WTC11 (cell line): Measurements from ENCODE around the gene ADD1. TPM values are rescaled to one million over a fixed set of nuclear protein-coding genes. Genes with fewer than 3 reads are reported as not detected.

Experiments
- ATAC-seq: fragments of 200-7000 bp; cut with Tn5 transposase; 2 replicates; pipeline ENCODE4 v1.10.0; 2021; ENCODE audit warnings: mild to moderate bottlenecking, moderate library complexity
- CTCF ChIA-PET: fragments of 300-600 bp; sonication (Branson Sonifier 250); formaldehyde crosslinking; loops from one replicate; lab custom pipeline; 2021; ENCODE audit warnings: antibody characterized with exemption; lab: Charles Lee
- POLR2A ChIA-PET: fragments of 350-600 bp; sonication (Branson Sonifier 250); formaldehyde crosslinking; loops from one replicate; lab custom pipeline; 2021; ENCODE audit warnings: antibody characterized with exemption; lab: Charles Lee
- DNase-seq: peaks from one replicate; pipeline ENCODE4 v3.0.0; 2021; ENCODE audit warnings: low spot score
- H3K27ac Mint-ChIP-seq: 2 replicates; pipeline ENCODE4 v1.8.0; 2021; ENCODE audit warnings: mixed read lengths
- H3K27me3 Mint-ChIP-seq: 2 replicates; pipeline ENCODE4 v1.8.0; 2021; ENCODE audit warnings: low read depth, mild to moderate bottlenecking, moderate library complexity, mixed read lengths
- H3K36me3 Mint-ChIP-seq: 2 replicates; pipeline ENCODE4 v1.8.0; 2021; ENCODE audit warnings: mixed read lengths
- H3K4me1 Mint-ChIP-seq: 2 replicates; pipeline ENCODE4 v1.8.0; 2022; ENCODE audit warnings: mixed read lengths
- H3K4me3 Mint-ChIP-seq: 2 replicates; pipeline ENCODE4 v1.8.0; 2021; ENCODE audit warnings: mild to moderate bottlenecking, moderate library complexity, mixed read lengths
- H3K9me3 Mint-ChIP-seq: 2 replicates; pipeline ENCODE4 v1.8.0; 2021; ENCODE audit warnings: mixed read lengths
- CBFB ChIP-seq: sonication (generic); formaldehyde crosslinking; IDR thresholded peaks from 2 replicates; pipeline ENCODE4 v1.8.1; 2022; ENCODE audit warnings: mild to moderate bottlenecking, low read depth, missing genetic modification reagents
- CREB1 ChIP-seq: sonication (generic); formaldehyde crosslinking; IDR thresholded peaks from 2 replicates; pipeline ENCODE4 v1.8.0; 2023; ENCODE audit warnings: mild to moderate bottlenecking, missing genetic modification reagents
- CREM ChIP-seq: sonication (generic); formaldehyde crosslinking; IDR thresholded peaks from 2 replicates; pipeline ENCODE4 v1.8.1; 2022; ENCODE audit warnings: mild to moderate bottlenecking, missing genetic modification reagents, moderate library complexity
- EMX1 ChIP-seq: fragments of 250-450 bp; sonication (Bioruptor Pico); IDR thresholded peaks from 2 replicates; pipeline ENCODE4 v1.8.0; 2021; ENCODE audit warnings: mild to moderate bottlenecking
- GABPB1 ChIP-seq: sonication (generic); formaldehyde crosslinking; IDR thresholded peaks from 2 replicates; pipeline ENCODE4 v1.8.1; 2023; ENCODE audit warnings: mild to moderate bottlenecking, missing genetic modification reagents
- HMGXB4 ChIP-seq: sonication (generic); formaldehyde crosslinking; IDR thresholded peaks from 2 replicates; pipeline ENCODE4 v1.8.1; 2023; ENCODE audit warnings: mild to moderate bottlenecking, moderate library complexity, missing genetic modification reagents
- JUN ChIP-seq: sonication (generic); formaldehyde crosslinking; IDR thresholded peaks from 2 replicates; pipeline ENCODE4 v1.8.0; 2023; ENCODE audit warnings: mild to moderate bottlenecking, missing genetic modification reagents
- MLX ChIP-seq: sonication (generic); formaldehyde crosslinking; IDR thresholded peaks from 2 replicates; pipeline ENCODE4 v1.8.1; 2023; ENCODE audit warnings: mild to moderate bottlenecking, missing genetic modification reagents, moderate library complexity
- MYBL2 ChIP-seq: sonication (generic); formaldehyde crosslinking; IDR thresholded peaks from 2 replicates; pipeline ENCODE4 v1.8.1; 2023; ENCODE audit warnings: mild to moderate bottlenecking, moderate library complexity, missing genetic modification reagents
- RORB ChIP-seq: fragments of 250-450 bp; sonication (Bioruptor Pico); IDR thresholded peaks from 2 replicates; pipeline ENCODE4 v1.9.0; 2021; ENCODE audit warnings: mild to moderate bottlenecking
- SMAD3 ChIP-seq: sonication (generic); formaldehyde crosslinking; IDR thresholded peaks from 2 replicates; pipeline ENCODE4 v1.8.0; 2022; ENCODE audit warnings: missing genetic modification reagents, mild to moderate bottlenecking, borderline replicate concordance
- SMAD4 ChIP-seq: sonication (generic); formaldehyde crosslinking; IDR thresholded peaks from 2 replicates; pipeline ENCODE4 v1.8.0; 2022; ENCODE audit warnings: mild to moderate bottlenecking, missing genetic modification reagents
- SP1 ChIP-seq: sonication (generic); formaldehyde crosslinking; conservative IDR thresholded peaks from 2 replicates; pipeline ENCODE4 v1.8.1; 2022; ENCODE audit warnings: missing genetic modification reagents
- STAT6 ChIP-seq: sonication (generic); formaldehyde crosslinking; conservative IDR thresholded peaks from 2 replicates; pipeline ENCODE4 v1.8.1; 2023; ENCODE audit warnings: mild to moderate bottlenecking, low read depth, missing genetic modification reagents, moderate library complexity
- TCF7 ChIP-seq: sonication (generic); formaldehyde crosslinking; IDR thresholded peaks from 2 replicates; pipeline ENCODE4 v1.8.0; 2022; ENCODE audit warnings: mild to moderate bottlenecking, low read depth, missing genetic modification reagents, moderate library complexity
- ZMAT4 ChIP-seq: fragments of 250-450 bp; sonication (Bioruptor Pico); IDR thresholded peaks from 2 replicates; pipeline ENCODE4 v1.9.0; 2021; ENCODE audit warnings: mild to moderate bottlenecking
- ZNF219 ChIP-seq: sonication (generic); formaldehyde crosslinking; IDR thresholded peaks from 2 replicates; pipeline ENCODE4 v1.8.0; 2023; ENCODE audit warnings: missing genetic modification reagents, mild to moderate bottlenecking, borderline replicate concordance
- ZNF232 ChIP-seq: sonication (generic); formaldehyde crosslinking; IDR thresholded peaks from 2 replicates; pipeline ENCODE4 v1.8.0; 2022; ENCODE audit warnings: mild to moderate bottlenecking, missing genetic modification reagents
- ZNF396 ChIP-seq: fragments of 250-450 bp; sonication (Bioruptor Pico); IDR thresholded peaks from 2 replicates; pipeline ENCODE4 v1.8.0; 2021; ENCODE audit warnings: mild to moderate bottlenecking, moderate library complexity, borderline replicate concordance
- total RNA-seq: library from RNA; stranded (reverse); gene quantifications from 3 replicates; pipeline ENCODE4 v1.2.3, GENCODE V29; 2021
- TF ChIP-seq, protein P1 (sequence below): sonication (generic); formaldehyde crosslinking; IDR thresholded peaks from 2 replicates; pipeline ENCODE4 v1.8.0; 2023; ENCODE audit warnings: mild to moderate bottlenecking, missing genetic modification reagents

Gene ADD1
- total RNA-seq, 1 experiment from 2014 or later = 178 TPM

DNA sequence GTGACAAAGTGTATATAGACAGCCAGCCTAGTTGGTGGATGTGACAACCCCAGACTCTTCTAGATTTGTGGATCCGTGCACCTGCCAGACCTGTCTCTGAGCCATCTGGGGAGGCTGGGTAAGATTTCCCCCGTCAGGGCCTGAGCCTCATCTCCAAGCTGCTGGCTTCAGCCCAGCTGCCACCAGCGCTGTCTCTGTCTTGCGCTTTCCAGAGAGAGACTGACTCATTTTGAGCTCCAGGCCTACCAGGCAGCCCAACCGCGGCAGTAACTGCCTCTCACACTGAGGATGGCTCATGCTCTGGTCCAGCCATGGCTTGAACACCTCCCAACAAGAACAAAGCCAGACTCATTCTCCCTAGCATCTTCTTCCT is 93.1 kb downstream of the ADD1 start (continued):
- TF ChIP-seq, protein P1, sequence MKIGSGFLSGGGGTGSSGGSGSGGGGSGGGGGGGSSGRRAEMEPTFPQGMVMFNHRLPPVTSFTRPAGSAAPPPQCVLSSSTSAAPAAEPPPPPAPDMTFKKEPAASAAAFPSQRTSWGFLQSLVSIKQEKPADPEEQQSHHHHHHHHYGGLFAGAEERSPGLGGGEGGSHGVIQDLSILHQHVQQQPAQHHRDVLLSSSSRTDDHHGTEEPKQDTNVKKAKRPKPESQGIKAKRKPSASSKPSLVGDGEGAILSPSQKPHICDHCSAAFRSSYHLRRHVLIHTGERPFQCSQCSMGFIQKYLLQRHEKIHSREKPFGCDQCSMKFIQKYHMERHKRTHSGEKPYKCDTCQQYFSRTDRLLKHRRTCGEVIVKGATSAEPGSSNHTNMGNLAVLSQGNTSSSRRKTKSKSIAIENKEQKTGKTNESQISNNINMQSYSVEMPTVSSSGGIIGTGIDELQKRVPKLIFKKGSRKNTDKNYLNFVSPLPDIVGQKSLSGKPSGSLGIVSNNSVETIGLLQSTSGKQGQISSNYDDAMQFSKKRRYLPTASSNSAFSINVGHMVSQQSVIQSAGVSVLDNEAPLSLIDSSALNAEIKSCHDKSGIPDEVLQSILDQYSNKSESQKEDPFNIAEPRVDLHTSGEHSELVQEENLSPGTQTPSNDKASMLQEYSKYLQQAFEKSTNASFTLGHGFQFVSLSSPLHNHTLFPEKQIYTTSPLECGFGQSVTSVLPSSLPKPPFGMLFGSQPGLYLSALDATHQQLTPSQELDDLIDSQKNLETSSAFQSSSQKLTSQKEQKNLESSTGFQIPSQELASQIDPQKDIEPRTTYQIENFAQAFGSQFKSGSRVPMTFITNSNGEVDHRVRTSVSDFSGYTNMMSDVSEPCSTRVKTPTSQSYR (CRISPR knock-in tag) = no peak
- TF ChIP-seq HMGXB4 (CRISPR knock-in tag) (no peak), SMAD3 (CRISPR knock-in tag) (no peak), ZNF232 (no peak), JUN (CRISPR knock-in tag) (no peak), ZMAT4 (no peak), MYBL2 (CRISPR knock-in tag) (no peak)

- CTCF ChIA-PET = interaction anchor here (0.7 to 2.3 kb wide), 2 partner anchors 15 to 17 kb away, joined by 3 to 11 read pairs; no protein-coding TSS in a partner anchor
- H3K27me3 Mint-ChIP-seq = no peaks in the 10 kb centered on the region
- DNase-seq = no peak
- H3K9me3 Mint-ChIP-seq = no peaks in the 10 kb centered on the region
- peak overlapping the region; percentile 51 for H3K27ac Mint-ChIP-seq
- no peak for ATAC-seq
- TF ChIP-seq SMAD3 (CRISPR knock-in tag) = no peak
- TF ChIP-seq RORB (CRISPR knock-in tag) = no peak
- no peak for TF ChIP-seq TCF7 (CRISPR knock-in tag)
- TF ChIP-seq ZNF219 (CRISPR knock-in tag) = no peak
- no peak for TF ChIP-seq SMAD4 (CRISPR knock-in tag)
- TF ChIP-seq CREM (CRISPR knock-in tag) = peak; percentile 32; the same call in 1 of the 2 replicates
- no peak for TF ChIP-seq STAT6 (CRISPR knock-in tag)
- TF ChIP-seq GABPB1 (CRISPR knock-in tag) = peak; percentile 65
- 0 out of 2 replicates have a peak, but pooled peaks have one; percentile 23 for TF ChIP-seq CREB1 (CRISPR knock-in tag)
- no peak for TF ChIP-seq EMX1
- POLR2A ChIA-PET = interaction anchor here (1.2 kb wide), 1 partner anchor 10 kb away, joined by 3 read pairs; no protein-coding TSS in a partner anchor
- peaks cover 37% of the 10 kb centered on the region for H3K36me3 Mint-ChIP-seq
- H3K4me1 Mint-ChIP-seq = peaks cover 26% of the 10 kb centered on the region
- no peak overlapping the region; the same call in 1 of the 2 replicates for H3K4me3 Mint-ChIP-seq
Observed at GRCh38 chr4:2937146-2937857, 93.7 kb downstream of the ADD1 start.

DNA sequence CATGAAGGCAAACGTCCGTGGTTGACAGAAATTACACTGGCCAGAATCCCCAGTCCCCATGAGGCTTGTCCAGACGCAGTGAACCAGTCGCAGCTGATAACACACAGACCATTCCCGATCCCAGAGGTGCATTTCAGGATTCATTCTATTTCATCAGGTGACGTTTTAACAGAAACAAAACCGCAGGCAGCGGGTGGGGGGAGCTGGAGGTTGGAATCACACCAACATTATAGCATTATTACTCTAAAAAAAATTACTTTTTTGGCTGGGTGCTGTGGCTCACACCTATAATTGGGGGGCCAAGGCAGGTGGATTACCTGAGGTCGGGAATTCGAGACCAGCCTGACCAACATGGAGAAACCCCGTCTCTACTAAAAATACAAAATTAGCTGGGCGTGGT is 94.3 kb downstream of the ADD1 start:
- Mint-ChIP-seq H3K36me3 (peaks cover 40% of the 10 kb centered on the region), H3K4me3 (no peak overlapping the region), H3K27me3 (no peaks in the 10 kb centered on the region), H3K9me3 (no peaks in the 10 kb centered on the region), H3K27ac (no peak overlapping the region), H3K4me1 (peaks cover 24% of the 10 kb centered on the region)
- DNase-seq = no peak
- ChIA-PET POLR2A (no interaction called here), CTCF (no interaction called here)
- ATAC-seq = no peak
- TF ChIP-seq SP1 (CRISPR knock-in tag) = no peak
- TF ChIP-seq TCF7 (CRISPR knock-in tag) = no peak
- no peak for TF ChIP-seq STAT6 (CRISPR knock-in tag)
- no peak for TF ChIP-seq ZNF396 (CRISPR knock-in tag)
- no peak for TF ChIP-seq HMGXB4 (CRISPR knock-in tag)
- no peak for TF ChIP-seq CBFB (CRISPR knock-in tag)
- TF ChIP-seq MLX (CRISPR knock-in tag) = no peak
